ENCODE data around the gene PTGER3.

PTGER3 gene

GRCh38 chr1:71047635-71048607 lies at the start of gene PTGER3:
Gene PTGER3, minus strand, starts transcription at chr1:71047816. Its CDS starts 239 bp downstream, at chr1:71047577.
- DNase-seq, result peak; percentile 57

- no peak for DNase-seq
These were observed 47.3 kb upstream of the PTGER3 start for GRCh38 chr1:71094913-71095312.

- no peak for DNase-seq
These were observed 46.3 kb upstream of the PTGER3 start for GRCh38 chr1:71093938-71094337.

GRCh38 chr1:71089536-71090270 lies 42.1 kb upstream of the PTGER3 start:
- no peak for DNase-seq

- no peak for DNase-seq
These were observed 41.1 kb upstream of the PTGER3 start for GRCh38 chr1:71088645-71089287.

- no peak for DNase-seq
These were observed 40.1 kb upstream of the PTGER3 start for GRCh38 chr1:71087713-71088112.

GRCh38 chr1:71087060-71087459 lies 39.4 kb upstream of the PTGER3 start:
- no peak for DNase-seq

GRCh38 chr1:71086331-71086730 lies 38.7 kb upstream of the PTGER3 start:
- no peak for DNase-seq

GRCh38 chr1:71083271-71083670 lies 35.7 kb upstream of the PTGER3 start:
- DNase-seq, result no peak

- peak; percentile 10 for DNase-seq
These were observed 34.1 kb upstream of the PTGER3 start for GRCh38 chr1:71081697-71082080.

- DNase-seq, result peak; percentile 91
These were observed 33.4 kb upstream of the PTGER3 start, which contains the start of gene ZRANB2 for GRCh38 chr1:71080739-71081696. Gene ZRANB2, minus strand, starts transcription at chr1:71081035. Its CDS starts 40 bp downstream, at chr1:71080995.

GRCh38 chr1:71080230-71080738 lies 32.7 kb upstream of the PTGER3 start:
- peak; percentile 26 for DNase-seq

GRCh38 chr1:71074681-71075080 lies 27.1 kb upstream of the PTGER3 start:
- no peak for DNase-seq

GRCh38 chr1:71072273-71072672 lies 24.7 kb upstream of the PTGER3 start:
- no peak for DNase-seq

GRCh38 chr1:71071720-71072119 lies 24.1 kb upstream of the PTGER3 start:
- no peak for DNase-seq

- no peak for DNase-seq
These were observed 21.0 kb upstream of the PTGER3 start for GRCh38 chr1:71068325-71069240.

GRCh38 chr1:71054791-71055190 lies 7.2 kb upstream of the PTGER3 start:
- no peak for DNase-seq

GRCh38 chr1:71054281-71054731 lies 6.7 kb upstream of the PTGER3 start:
- DNase-seq, result no peak

GRCh38 chr1:71053758-71054157 lies 6.1 kb upstream of the PTGER3 start:
- DNase-seq, result no peak

- no peak for DNase-seq
These were observed 5.5 kb upstream of the PTGER3 start for GRCh38 chr1:71053146-71053545.
